ENCODE measurements around the gene RLF.

DNA sequence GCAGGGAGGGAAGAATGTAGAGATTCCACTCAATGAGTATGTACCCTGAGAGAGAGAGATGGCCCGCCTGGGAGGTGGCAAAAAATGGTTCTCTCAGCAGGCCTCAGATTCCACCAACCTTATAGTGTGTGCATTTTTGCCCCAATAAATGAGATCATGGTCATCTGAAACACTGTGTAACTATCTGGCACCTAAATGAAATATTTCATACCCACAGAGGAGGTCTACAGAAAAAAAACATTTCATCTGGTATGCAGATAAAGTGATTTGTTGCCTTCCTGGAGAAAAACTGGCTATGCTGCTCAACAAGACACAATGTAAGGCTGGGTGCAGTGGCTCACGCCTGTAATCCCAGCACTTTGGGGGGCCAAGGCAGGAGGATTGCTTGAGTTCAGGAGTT lies 91.4 kb downstream of the RLF start:
- TF ChIP-seq GATA2 (IDR thresholded peaks at IDR 0.05; ENCODE audit: low read depth, low read length) (no peak), GATA3 (IDR thresholded peaks at IDR 0.05; ENCODE audit: low read depth, low read length) (no peak)

All from SH-SY5Y (cell line).